Right cardiac atrium (tissue), 5 donors: ENCODE data around the gene ADGRB2. TPM values are rescaled to one million over a fixed set of nuclear protein-coding genes. Genes with fewer than 3 reads are reported as not detected.

Experiments used
- ATAC-seq, 2 donors: fragments of 200-7000 bp; cut with Tn5 transposase; one replicate each; pipeline versions ENCODE4 v1.8.0 to v1.9.1; 2020; ENCODE audit warnings: moderate library complexity in 2 of 2, mild to moderate bottlenecking in 1 of 2
- DNase-seq, 3 donors: peaks; one replicate each; pipeline ENCODE4 v3.0.0-alpha.2; 2020
- H3K27ac ChIP-seq: one replicate; pipeline ENCODE4 v1.5.1; 2013; ENCODE audit warnings: mild to moderate bottlenecking, low read length, control low read depth, moderate library complexity
- H3K27me3 ChIP-seq: one replicate; pipeline ENCODE4 v1.6.1; 2013; ENCODE audit not compliant: control insufficient read depth, insufficient read depth
- H3K4me1 ChIP-seq: one replicate; pipeline ENCODE4 v1.6.1; 2013; ENCODE audit warnings: low read length; ENCODE audit not compliant: control insufficient read depth, insufficient read depth
- H3K4me3 ChIP-seq: one replicate; pipeline ENCODE4 v1.5.1; 2013; ENCODE audit warnings: low read length, control low read depth
- H3K9me3 ChIP-seq: one replicate; pipeline ENCODE4 v1.6.1; 2013; ENCODE audit warnings: low read length; ENCODE audit not compliant: control insufficient read depth
- WGBS: extraction: QIAGEN DNeasy Blood & Tissue Kit; methylation state at CpG from one replicate; pipeline ENCODE4 v1.1.7; 2013; 5-methylcytosine and 5-hydroxymethylcytosine counted together
- intact Hi-C, 4 donors: fragments of 100-400 bp; cut with DNase I; formaldehyde crosslinking; loops; one replicate each; pipeline versions ENCODE4 v1.11.0 to v1.14.0; 2022 to 2023
- polyA plus RNA-seq: library from polyadenylated mRNA; stranded (reverse); fragments of 200-250 nt; gene quantifications from one replicate; pipeline ENCODE4 v1.2.3, GENCODE V29; 2013
- total RNA-seq, 4 donors: library from RNA; stranded (reverse); fragmentation: NEBNext Ultra II Directional; extraction: Animal tissue kit (Norgen Biotek cat#: 25700); gene quantifications; one replicate each; pipeline ENCODE4 v1.2.1, GENCODE V29; 2021
- donor health status: healthy with polysubstance abuse.
- donor health status: DM: no; HTN: yes; CAD: no.
- donor health status: DM: no; HTN: no; CAD: no.
- donor health status: DM: no; HTN: yes; CAD: no; lungs with severe emphysema.
- donor health status: DM: yes; HTN: yes; CAD: no.

Gene ADGRB2
- total and polyA plus RNA-seq, 5 donors: 11.8 to 18.2 (median 13.8) TPM

- Histone ChIP-seq H3K27ac (no peak overlapping the region), H3K4me1 (no peaks in the 10 kb centered on the region), H3K9me3 (no peaks in the 10 kb centered on the region), H3K27me3 (no peaks in the 10 kb centered on the region), H3K4me3 (no peak overlapping the region)
- ATAC-seq: no peak
- no peak for DNase-seq
- 83% methylated on average over 13 of the region's 13 CpGs for WGBS
- intact Hi-C loops: loop anchor here in 3 of 4 donors (5.0 to 10.0 kb wide), 2 partner anchors 136 to 229 kb away; no protein-coding TSS in a partner anchor
These were observed 29.6 kb upstream of the ADGRB2 start for GRCh38 chr1:31793586-31794285.

GRCh38 chr1:31793086-31793485, 28.9 kb upstream of the ADGRB2 start:
- DNase-seq (no peak), ATAC-seq (no peak)
- intact Hi-C loops: loop anchor here in 3 of 4 donors (5.0 to 10.0 kb wide), 2 partner anchors 136 to 228 kb away; no protein-coding TSS in a partner anchor
- no peaks in the 10 kb centered on the region for H3K4me1 ChIP-seq
- no peak overlapping the region for H3K4me3 ChIP-seq
- 93% methylated on average over 6 of the region's 6 CpGs for WGBS
- H3K9me3 ChIP-seq: no peaks in the 10 kb centered on the region
- no peaks in the 10 kb centered on the region for H3K27me3 ChIP-seq
- H3K27ac ChIP-seq: no peak overlapping the region

- Histone ChIP-seq H3K27ac (no peak overlapping the region), H3K27me3 (no peaks in the 10 kb centered on the region), H3K9me3 (no peaks in the 10 kb centered on the region), H3K4me1 (no peaks in the 10 kb centered on the region), H3K4me3 (no peak overlapping the region)
- DNase-seq: no peak
- ATAC-seq: no peak
- intact Hi-C loops: loop anchor here in 3 of 4 donors (5.0 to 10.0 kb wide), 2 partner anchors 135 to 228 kb away; no protein-coding TSS in a partner anchor
- WGBS: 67% methylated on average over 4 of the region's 4 CpGs
These were observed 28.4 kb upstream of the ADGRB2 start for GRCh38 chr1:31792541-31792940.

- no peaks in the 10 kb centered on the region for H3K9me3 ChIP-seq
- no peak overlapping the region for H3K4me3 ChIP-seq
- ATAC-seq (no peak), DNase-seq (no peak)
- WGBS: 82% methylated on average over 11 of the region's 11 CpGs
- H3K4me1 ChIP-seq: no peaks in the 10 kb centered on the region
- intact Hi-C loops: loop anchor here in 3 of 4 donors (5.0 to 10.0 kb wide), 2 partner anchors 135 to 227 kb away; no protein-coding TSS in a partner anchor
- no peaks in the 10 kb centered on the region for H3K27me3 ChIP-seq
- no peak overlapping the region for H3K27ac ChIP-seq
These were observed 28.0 kb upstream of the ADGRB2 start for GRCh38 chr1:31792116-31792515.

GRCh38 chr1:31791131-31791858, 27.2 kb upstream of the ADGRB2 start:
- DNase-seq (no peak), ATAC-seq (no peak)
- Histone ChIP-seq H3K4me3 (no peak overlapping the region), H3K4me1 (no peaks in the 10 kb centered on the region), H3K27ac (no peak overlapping the region), H3K27me3 (no peaks in the 10 kb centered on the region), H3K9me3 (no peaks in the 10 kb centered on the region)
- intact Hi-C loops: loop anchor here in 3 of 4 donors (5.0 to 10.0 kb wide), 2 partner anchors 134 to 226 kb away; no protein-coding TSS in a partner anchor
- 85% methylated on average over 13 of the region's 13 CpGs for WGBS

GRCh38 chr1:31790641-31791091, 26.5 kb upstream of the ADGRB2 start:
- intact Hi-C loops: loop anchor here in 3 of 4 donors (5.0 to 10.0 kb wide), 2 partner anchors 133 to 226 kb away; no protein-coding TSS in a partner anchor
- Histone ChIP-seq H3K4me1 (no peaks in the 10 kb centered on the region), H3K4me3 (no peak overlapping the region), H3K9me3 (no peaks in the 10 kb centered on the region), H3K27ac (no peak overlapping the region), H3K27me3 (no peaks in the 10 kb centered on the region)
- DNase-seq (peak in 1 of 3 donors; percentile 58), ATAC-seq (no peak)
- WGBS: 88% methylated on average over 11 of the region's 11 CpGs

GRCh38 chr1:31790140-31790539, 26.0 kb upstream of the ADGRB2 start:
- H3K27me3 ChIP-seq: no peaks in the 10 kb centered on the region
- 84% methylated on average over 3 of the region's 3 CpGs for WGBS
- H3K4me3 ChIP-seq: no peak overlapping the region
- H3K9me3 ChIP-seq: no peaks in the 10 kb centered on the region
- DNase-seq (no peak), ATAC-seq (no peak)
- no peaks in the 10 kb centered on the region for H3K4me1 ChIP-seq
- H3K27ac ChIP-seq: no peak overlapping the region
- intact Hi-C loops: loop anchor here in 3 of 4 donors (5.0 to 10.0 kb wide), 2 partner anchors 133 to 225 kb away; no protein-coding TSS in a partner anchor

GRCh38 chr1:31789259-31790065, 25.3 kb upstream of the ADGRB2 start:
- no peaks in the 10 kb centered on the region for H3K27me3 ChIP-seq
- no peak overlapping the region for H3K27ac ChIP-seq
- intact Hi-C loops: loop anchor here (2.0 to 10.0 kb wide), 6 partner anchors 75 to 225 kb away; no protein-coding TSS in a partner anchor
- peak overlapping the region; percentile 60 for H3K4me3 ChIP-seq
- ATAC-seq: peak; percentile 89 to 90
- 14% methylated on average over 26 of the region's 26 CpGs for WGBS
- H3K4me1 ChIP-seq: no peaks in the 10 kb centered on the region
- H3K9me3 ChIP-seq: no peaks in the 10 kb centered on the region
- DNase-seq: peak; percentile 95 to 99 (median 99)

- Histone ChIP-seq H3K4me1 (no peaks in the 10 kb centered on the region), H3K27ac (peak overlapping the region; percentile 66), H3K4me3 (peak overlapping the region; percentile 60), H3K9me3 (no peaks in the 10 kb centered on the region), H3K27me3 (no peaks in the 10 kb centered on the region)
- WGBS: under 1% methylated on average over 22 of the region's 22 CpGs
- intact Hi-C loops: loop anchor here in 3 of 4 donors (2.0 to 10.0 kb wide), 5 partner anchors 74 to 224 kb away; no protein-coding TSS in a partner anchor
- ATAC-seq: peak; percentile 38 to 59
- DNase-seq: no peak
These were observed 24.7 kb upstream of the ADGRB2 start for GRCh38 chr1:31788825-31789256.

- Histone ChIP-seq H3K9me3 (no peaks in the 10 kb centered on the region), H3K27me3 (no peaks in the 10 kb centered on the region), H3K4me1 (no peaks in the 10 kb centered on the region), H3K27ac (peak overlapping the region; percentile 66), H3K4me3 (peak overlapping the region; percentile 60)
- ATAC-seq (peak; percentile 89 to 92), DNase-seq (peak; percentile 94 to 98 (median 97))
- WGBS: 1% methylated on average over 39 of the region's 39 CpGs
- intact Hi-C loops: loop anchor here in 3 of 4 donors (2.0 to 10.0 kb wide), 5 partner anchors 73 to 223 kb away; no protein-coding TSS in a partner anchor
These were observed 24.1 kb upstream of the ADGRB2 start for GRCh38 chr1:31788138-31788824.
